SK-N-SH (cell line): ENCODE results near the gene LRFN4. TPM values are rescaled to one million over a fixed set of nuclear protein-coding genes. Genes with fewer than 3 reads are reported as not detected.

ENCODE experiments used
- CTCF ChIA-PET: fragments of 300-600, 350-600 bp; formaldehyde crosslinking; extraction: SDS; loops from one replicate; lab custom pipeline; 2021; lab: Yijun Ruan, JAX
- POLR2A ChIA-PET: fragments of 350-600 bp; sonication (Branson Sonifier 250); formaldehyde crosslinking; extraction: SDS; loops from one replicate; lab custom pipeline; 2020; ENCODE audit warnings: antibody characterized with exemption, inconsistent platforms; lab: Yijun Ruan, JAX
- DNase-seq: peaks from one replicate; pipeline ENCODE4 v3.0.0; 2012
- H2AFZ ChIP-seq: fragments of 200-600 bp; sonication (generic); 2 replicates; pipeline ENCODE4 v1.8.1; 2016; ENCODE audit warnings: antibody characterized with exemption, mild to moderate bottlenecking, low read depth
- H3F3A ChIP-seq: fragments of 200-600 bp; sonication (generic); replicated peaks from 2 replicates; pipeline ENCODE3; 2016; ENCODE audit warnings: antibody characterized with exemption, mild to moderate bottlenecking; ENCODE audit not compliant: insufficient read depth
- H3K27ac ChIP-seq, 2 experiments: fragments of 200-500 bp in 1 of 2; fragments of 200-600 bp in 1 of 2; sonication (Bioruptor generic) in 1 of 2; sonication (generic), shearing (Covaris generic) in 1 of 2; 2 replicates each; pipeline versions ENCODE4 v1.5.1 to v1.6.1; 2014 to 2016; ENCODE audit warnings: low read depth in 2 of 2, inconsistent platforms in 1 of 2, low read length in 1 of 2, mild to moderate bottlenecking in 1 of 2, mixed read lengths in 1 of 2
- H3K27me3 ChIP-seq: fragments of 200-600 bp; sonication (generic), shearing (Covaris generic); 2 replicates; pipeline ENCODE4 v1.6.1; 2016; ENCODE audit warnings: mixed run types; ENCODE audit not compliant: insufficient read depth
- H3K36me3 ChIP-seq, 2 experiments: fragments of 200-500 bp in 1 of 2; fragments of 200-600 bp in 1 of 2; sonication (Bioruptor generic) in 1 of 2; sonication (generic) in 1 of 2; replicated peaks in 1 of 2; 2 replicates each; pipeline versions ENCODE3 to v1.5.1; 2014 to 2016; ENCODE audit warnings: low read length in 1 of 2, mild to moderate bottlenecking in 1 of 2; ENCODE audit not compliant: insufficient read depth in 2 of 2, control insufficient read depth in 1 of 2
- H3K4me1 ChIP-seq, 2 experiments: fragments of 200-500 bp in 1 of 2; fragments of 200-600 bp in 1 of 2; sonication (Bioruptor generic) in 1 of 2; sonication (generic), shearing (Covaris generic) in 1 of 2; 2 replicates each; pipeline versions ENCODE4 v1.5.1 to v1.6.1; 2014 to 2016; ENCODE audit warnings: low read depth in 1 of 2, low read length in 1 of 2, mixed run types in 1 of 2; ENCODE audit not compliant: insufficient read depth in 2 of 2, control insufficient read depth in 1 of 2
- H3K4me2 ChIP-seq: fragments of 200-600 bp; sonication (generic), shearing (Covaris generic); 2 replicates; pipeline ENCODE4 v1.6.1; 2017; ENCODE audit warnings: mixed run types
- H3K4me3 ChIP-seq, 2 experiments: fragments of 200-500 bp in 1 of 2; fragments of 200-600 bp in 1 of 2; sonication (Bioruptor generic) in 1 of 2; sonication (generic), shearing (Covaris generic) in 1 of 2; 2 replicates each; pipeline versions ENCODE4 v1.5.1 to v1.8.1; 2014 to 2016; ENCODE audit warnings: low read depth in 2 of 2, inconsistent platforms in 1 of 2, low read length in 1 of 2, mild to moderate bottlenecking in 1 of 2, mixed read lengths in 1 of 2, moderate library complexity in 1 of 2
- H3K79me2 ChIP-seq: fragments of 200-600 bp; sonication (generic); 2 replicates; pipeline ENCODE4 v1.8.1; 2017; ENCODE audit warnings: mild to moderate bottlenecking; ENCODE audit not compliant: insufficient read depth
- H3K9ac ChIP-seq: fragments of 200-600 bp; sonication (generic); 2 replicates; pipeline ENCODE4 v1.6.1; 2017; ENCODE audit warnings: mixed run types
- H3K9me2 ChIP-seq: fragments of 200-600 bp; sonication (generic); 2 replicates; pipeline ENCODE4 v1.6.1; 2017; ENCODE audit warnings: mixed run types
- H3K9me3 ChIP-seq: fragments of 200-600 bp; sonication (generic); 2 replicates; pipeline ENCODE4 v1.6.1; 2017; ENCODE audit warnings: mixed run types, mild to moderate bottlenecking, moderate library complexity
- H4K20me1 ChIP-seq: fragments of 200-600 bp; sonication (generic); 2 replicates; pipeline ENCODE4 v1.6.1; 2017; ENCODE audit warnings: mild to moderate bottlenecking, mixed run types; ENCODE audit not compliant: insufficient read depth
- EP300 ChIP-seq, 2 experiments: IDR thresholded peaks; 2 replicates each; pipeline versions ENCODE4 v1.4.0 to v1.6.1; 2012; ENCODE audit warnings: borderline replicate concordance in 1 of 2, low read depth in 1 of 2, low read length in 1 of 2
- EZH2phosphoT487 ChIP-seq: fragments of 200-600 bp; sonication (generic); IDR thresholded peaks from 2 replicates; pipeline ENCODE4 v1.6.1; 2017; ENCODE audit warnings: low read depth, mixed run types, mild to moderate bottlenecking, antibody characterized with exemption, moderate library complexity, borderline replicate concordance
- FOSL2 ChIP-seq: IDR thresholded peaks from 2 replicates; pipeline ENCODE4 v1.4.0; 2012; ENCODE audit warnings: low read depth, mild to moderate bottlenecking, moderate library complexity, borderline replicate concordance
- FOXM1 ChIP-seq: IDR thresholded peaks from 2 replicates; pipeline ENCODE4 v1.4.0; 2012; ENCODE audit warnings: low read depth, mild to moderate bottlenecking
- GABPA ChIP-seq: IDR thresholded peaks from 2 replicates; pipeline ENCODE4 v1.4.0; 2012; ENCODE audit warnings: low read depth, mild to moderate bottlenecking
- IRF3 ChIP-seq: fragments of 150-350 bp; IDR thresholded peaks from 2 replicates; pipeline ENCODE4 v1.6.1; 2016; ENCODE audit warnings: mild to moderate bottlenecking, low read depth, low read length
- MAX ChIP-seq: IDR thresholded peaks from 2 replicates; pipeline ENCODE4 v1.4.0; 2012; ENCODE audit warnings: low read depth
- MEF2A ChIP-seq: IDR thresholded peaks from 2 replicates; pipeline ENCODE4 v1.4.0; 2012; ENCODE audit warnings: low read depth, borderline replicate concordance
- NRF1 ChIP-seq: IDR thresholded peaks from 2 replicates; pipeline ENCODE4 v1.6.1; 2012; ENCODE audit warnings: low read depth, mild to moderate bottlenecking, low read length
- POLR2AphosphoS5 ChIP-seq: IDR thresholded peaks from 2 replicates; pipeline ENCODE4 v1.6.1; 2012; ENCODE audit warnings: low read depth, low read length
- RAD21 ChIP-seq: IDR thresholded peaks from 2 replicates; pipeline ENCODE4 v1.6.1; 2012; ENCODE audit warnings: mild to moderate bottlenecking, low read length
- RCOR1 ChIP-seq: fragments of 150-350 bp; IDR thresholded peaks from 2 replicates; pipeline ENCODE4 v1.6.1; 2017; ENCODE audit warnings: antibody characterized with exemption, low read length
- REST ChIP-seq: IDR thresholded peaks from 2 replicates; pipeline ENCODE4 v1.6.1; 2012; ENCODE audit warnings: mild to moderate bottlenecking, low read depth, low read length, moderate library complexity
- SIN3A ChIP-seq: IDR thresholded peaks from 2 replicates; pipeline ENCODE4 v1.6.1; 2012; ENCODE audit warnings: low read depth, mild to moderate bottlenecking, low read length, moderate library complexity, borderline replicate concordance
- SMC3 ChIP-seq: IDR thresholded peaks from 2 replicates; pipeline ENCODE4 v1.6.1; 2012; ENCODE audit warnings: low read depth, low read length, improper control_type of control experiment
- TCF12 ChIP-seq: IDR thresholded peaks from 2 replicates; pipeline ENCODE4 v1.4.0; 2012
- USF1 ChIP-seq: IDR thresholded peaks from 2 replicates; pipeline ENCODE4 v1.4.0; 2012; ENCODE audit warnings: low read depth, borderline replicate concordance
- USF2 ChIP-seq: fragments of 150-350 bp; IDR thresholded peaks from 2 replicates; pipeline ENCODE4 v1.6.1; 2017; ENCODE audit warnings: antibody characterized with exemption, low read length, low read depth, borderline replicate concordance
- YY1 ChIP-seq: IDR thresholded peaks from 2 replicates; pipeline ENCODE4 v1.4.0; 2012; ENCODE audit warnings: low read depth, mild to moderate bottlenecking
- WGBS: methylation state at CpG from one replicate; pipeline ENCODE4 v1.1.6; 2017; ENCODE audit warnings: low lambda C conversion rate; 5-methylcytosine and 5-hydroxymethylcytosine counted together
- polyA plus RNA-seq, 3 experiments: library from polyadenylated mRNA; depleted of rRNA; stranded (reverse); fragments of >200 nt; gene quantifications; 2 replicates each; pipeline ENCODE4 v1.2.3, GENCODE V29; 2012

Gene LRFN4
- polyA plus RNA-seq, 1 of the 3 experiments (the other 2 are of a cell fraction) = 15.9 TPM

- CTCF ChIA-PET = no interaction called here
- WGBS = 92% methylated on average over 19 of the region's 41 CpGs
- peaks cover 0 to 10% of the 10 kb centered on the region in 2 experiments; a peak in 2 of 4 replicates for H3K4me1 ChIP-seq
- no peak overlapping the region for H3K4me2 ChIP-seq
- no peak overlapping the region for H3K27ac ChIP-seq
- H3K27me3 ChIP-seq = no peaks in the 10 kb centered on the region
- POLR2A ChIA-PET = no interaction called here
- peaks cover 0 to 2% of the 10 kb centered on the region in 2 experiments for H3K36me3 ChIP-seq
- H3K9me3 ChIP-seq = no peaks in the 10 kb centered on the region
- H3K4me3 ChIP-seq = no peak overlapping the region
- DNase-seq = no peak
- no peaks in the 10 kb centered on the region for H3F3A ChIP-seq
- no peak overlapping the region for H3K9ac ChIP-seq
- H3K9me2 ChIP-seq = no peaks in the 10 kb centered on the region
- TF ChIP-seq POLR2AphosphoS5 (no peak), EP300 (IDR thresholded peaks at IDR 0.05; ENCODE audit: borderline replicate concordance in 1 of 2, low read depth in 1 of 2, low read length in 1 of 2) (no peak), RAD21 (no peak), EZH2phosphoT487 (no peak), FOXM1 (no peak), IRF3 (no peak), RCOR1 (no peak), MAX (no peak), TCF12 (no peak), REST (no peak)
- no peak overlapping the region for H2AFZ ChIP-seq
- no peaks in the 10 kb centered on the region for H4K20me1 ChIP-seq
- peaks cover 14% of the 10 kb centered on the region for H3K79me2 ChIP-seq
These were observed 3.0 kb downstream of the LRFN4 start for GRCh38 chr11:66859686-66860448.

GRCh38 chr11:66860449-66860831 lies 3.6 kb downstream of the LRFN4 start:
- H2AFZ ChIP-seq = no peak overlapping the region
- no peaks in the 10 kb centered on the region for H3K9me3 ChIP-seq
- H3K79me2 ChIP-seq = peaks cover 14% of the 10 kb centered on the region
- no peaks in the 10 kb centered on the region for H3K9me2 ChIP-seq
- H3F3A ChIP-seq = no peaks in the 10 kb centered on the region
- 95% methylated on average over 12 of the region's 18 CpGs for WGBS
- no peaks in the 10 kb centered on the region for H3K27me3 ChIP-seq
- TF ChIP-seq YY1 (no peak), RAD21 (no peak), FOXM1 (no peak), SMC3 (no peak), FOSL2 (no peak), USF1 (no peak), GABPA (no peak), USF2 (no peak), TCF12 (no peak), SIN3A (no peak), MEF2A (no peak), NRF1 (no peak)
- no peak overlapping the region for H3K4me3 ChIP-seq
- no peaks in the 10 kb centered on the region for H4K20me1 ChIP-seq
- POLR2A ChIA-PET = no interaction called here
- no peak overlapping the region for H3K27ac ChIP-seq
- peaks cover 0 to 2% of the 10 kb centered on the region in 2 experiments for H3K36me3 ChIP-seq
- no peak overlapping the region for H3K9ac ChIP-seq
- H3K4me1 ChIP-seq = peaks cover 0 to 10% of the 10 kb centered on the region in 2 experiments; a peak in 2 of 4 replicates
- CTCF ChIA-PET = no interaction called here
- no peak for DNase-seq
- H3K4me2 ChIP-seq = no peak overlapping the region
